PC-3 (cell line): ENCODE results near the gene DLG2. TPM values are rescaled to one million over a fixed set of nuclear protein-coding genes. Genes with fewer than 3 reads are reported as not detected.

ENCODE experiments used
- ATAC-seq: fragments of 200-7000 bp; cut with Tn5 transposase; 2 replicates; pipeline ENCODE4 v1.9.1; 2020; ENCODE audit warnings: mild to moderate bottlenecking, moderate library complexity
- BruUV-seq: library from RNA; stranded (reverse); fragments of 400-500 nt; replicated peaks from 2 replicates; lab custom pipeline; 2021; lab: Mats Ljungman, UMichigan
- CTCF ChIA-PET: fragments of 300-600 bp; sonication (Branson Sonifier 250); formaldehyde crosslinking; loops from one replicate; lab custom pipeline; 2022; ENCODE audit warnings: antibody characterized with exemption; lab: Charles Lee
- POLR2A ChIA-PET: fragments of 300-600 bp; sonication (Branson Sonifier 250); formaldehyde crosslinking; loops from one replicate; lab custom pipeline; 2022; ENCODE audit warnings: antibody characterized with exemption; ENCODE audit not compliant: unreplicated experiment; lab: Charles Lee
- DNase-seq: peaks from one replicate; pipeline ENCODE4 v3.0.0-alpha.2; 2015
- H2AFZ ChIP-seq: fragments of 300-600 bp; sonication (generic); 2 replicates; pipeline ENCODE4 v1.6.0; 2016; ENCODE audit warnings: antibody characterized with exemption, low read length
- H3F3A ChIP-seq: fragments of 300-600 bp; sonication (generic); one replicate; pipeline ENCODE4 v1.6.0; 2017; ENCODE audit warnings: antibody characterized with exemption, low read length, control low read depth, mild to moderate bottlenecking; ENCODE audit not compliant: unreplicated experiment
- H3K27ac ChIP-seq: fragments of 300-600 bp; sonication (generic); 2 replicates; pipeline ENCODE4 v1.5.1; 2016; ENCODE audit warnings: mild to moderate bottlenecking, low read length
- H3K27me3 ChIP-seq: fragments of 300-600 bp; sonication (generic); 2 replicates; pipeline ENCODE4 v1.6.1; 2016; ENCODE audit warnings: low read length, mixed read lengths
- H3K36me3 ChIP-seq: fragments of 300-600 bp; sonication (generic); 2 replicates; pipeline ENCODE4 v1.6.1; 2016; ENCODE audit warnings: low read depth, mixed run types, low read length, mixed read lengths
- H3K4me1 ChIP-seq: fragments of 300-600 bp; sonication (generic); 2 replicates; pipeline ENCODE4 v1.5.1; 2016; ENCODE audit warnings: low read length; ENCODE audit not compliant: insufficient read depth
- H3K4me2 ChIP-seq: fragments of 300-600 bp; sonication (generic); 2 replicates; pipeline ENCODE4 v1.6.0; 2016; ENCODE audit warnings: low read length
- H3K4me3 ChIP-seq: fragments of 300-600 bp; sonication (generic); 2 replicates; pipeline ENCODE4 v1.5.1; 2016; ENCODE audit warnings: mild to moderate bottlenecking, low read length, mixed read lengths
- H3K79me2 ChIP-seq: fragments of 300-600 bp; sonication (generic); 2 replicates; pipeline ENCODE4 v1.6.1; 2017; ENCODE audit warnings: low read length, mixed read lengths
- H3K9ac ChIP-seq: fragments of 300-600 bp; sonication (generic); 2 replicates; pipeline ENCODE4 v1.6.0; 2016; ENCODE audit warnings: mild to moderate bottlenecking, low read length
- H3K9me2 ChIP-seq: fragments of 300-600 bp; sonication (generic); replicated peaks from 2 replicates; pipeline ENCODE4 v1.6.1; 2016; ENCODE audit warnings: mixed run types, low read length, mixed read lengths
- H3K9me3 ChIP-seq: fragments of 300-600 bp; sonication (generic); 2 replicates; pipeline ENCODE4 v1.6.1; 2016; ENCODE audit warnings: low read length, mixed read lengths
- H4K20me1 ChIP-seq: fragments of 300-600 bp; sonication (generic); 2 replicates; pipeline ENCODE4 v1.6.1; 2016; ENCODE audit warnings: low read length, mixed read lengths
- CTCF ChIP-seq: fragments of 300-600 bp; sonication (generic); conservative IDR thresholded peaks from 2 replicates; pipeline ENCODE4 v1.5.1; 2017; ENCODE audit warnings: antibody characterized with exemption, low read depth, mild to moderate bottlenecking, low read length
- EZH2 ChIP-seq: fragments of 300-600 bp; sonication (generic); IDR thresholded peaks from one replicate; pipeline ENCODE4 v1.6.1; 2017; ENCODE audit warnings: antibody characterized with exemption, mild to moderate bottlenecking, low read length; ENCODE audit not compliant: unreplicated experiment
- EZH2phosphoT487 ChIP-seq: fragments of 300-600 bp; sonication (generic); IDR thresholded peaks from 2 replicates; pipeline ENCODE4 v1.6.1; 2018; ENCODE audit warnings: mild to moderate bottlenecking, antibody characterized with exemption, low read length, borderline replicate concordance
- intact Hi-C: fragments of 100-400 bp; cut with micrococcal nuclease; formaldehyde crosslinking; loops from 2 replicates; pipeline ENCODE4 v1.9.0; 2023
- total RNA-seq: library from RNA; depleted of rRNA; stranded (reverse); fragments of >200 nt; gene quantifications from 2 replicates; pipeline ENCODE4 v1.2.3, GENCODE V29; 2014

Gene DLG2
- total RNA-seq, 1 experiment from 2014 or later: 0.58 TPM

GRCh38 chr11:84558085-84558905 lies 1068.8 kb downstream of the DLG2 start:
- no peak overlapping the region for H3K4me3 ChIP-seq
- H3K4me2 ChIP-seq: no peak overlapping the region
- intact Hi-C loops: loop anchor here (1.0 to 10.0 kb wide), 3 partner anchors 156 to 1033 kb away; no protein-coding TSS in a partner anchor
- H3K9me2 ChIP-seq: no peaks in the 10 kb centered on the region
- ATAC-seq: peak; percentile 88
- ChIA-PET CTCF (interaction anchor here (0.9 to 1.0 kb wide), 2 partner anchors 34 to 1032 kb away, joined by 4 to 5 read pairs; no protein-coding TSS in a partner anchor), POLR2A (no interaction called here)
- no peak overlapping the region for H2AFZ ChIP-seq
- H3K9me3 ChIP-seq: no peaks in the 10 kb centered on the region
- DNase-seq: peak; percentile 71
- no TSS peak for BruUV-seq
- no peak overlapping the region for H3K27ac ChIP-seq
- no peaks in the 10 kb centered on the region for H3K4me1 ChIP-seq
- no peaks in the 10 kb centered on the region for H4K20me1 ChIP-seq
- TF ChIP-seq EZH2phosphoT487: no peak
- peak; percentile 87 for TF ChIP-seq CTCF
- TF ChIP-seq EZH2: no peak
- H3F3A ChIP-seq: no peaks in the 10 kb centered on the region
- H3K36me3 ChIP-seq: no peaks in the 10 kb centered on the region
- H3K9ac ChIP-seq: no peak overlapping the region
- H3K79me2 ChIP-seq: no peaks in the 10 kb centered on the region
- H3K27me3 ChIP-seq: peaks cover 9% of the 10 kb centered on the region; the same call in 1 of the 2 replicates

- no peaks in the 10 kb centered on the region for H3K36me3 ChIP-seq
- H3K9ac ChIP-seq: no peak overlapping the region
- TF ChIP-seq EZH2phosphoT487 (no peak), EZH2 (no peak), CTCF (no peak)
- no peaks in the 10 kb centered on the region for H3K9me2 ChIP-seq
- ATAC-seq (no peak), DNase-seq (no peak)
- ChIA-PET POLR2A (no interaction called here), CTCF (no interaction called here)
- H3K4me3 ChIP-seq: no peak overlapping the region
- H4K20me1 ChIP-seq: no peaks in the 10 kb centered on the region
- H3K79me2 ChIP-seq: no peaks in the 10 kb centered on the region
- intact Hi-C loops: loop anchor here (10.0 kb wide), 1 partner anchor 222 kb away; no protein-coding TSS in a partner anchor
- no peak overlapping the region for H3K27ac ChIP-seq
- H3K4me2 ChIP-seq: no peak overlapping the region
- H3K27me3 ChIP-seq: peaks cover 9% of the 10 kb centered on the region; the same call in 1 of the 2 replicates
- H3K9me3 ChIP-seq: no peaks in the 10 kb centered on the region
- no peaks in the 10 kb centered on the region for H3K4me1 ChIP-seq
- no peak overlapping the region for H2AFZ ChIP-seq
- BruUV-seq: no TSS peak
- no peaks in the 10 kb centered on the region for H3F3A ChIP-seq
Measured at GRCh38 chr11:84552791-84553190, 1074.4 kb downstream of the DLG2 start.

GRCh38 chr11:84549217-84549616 lies 1077.9 kb downstream of the DLG2 start:
- intact Hi-C loops: no loop called here
- ATAC-seq (no peak), DNase-seq (no peak)
- no peak overlapping the region for H3K4me2 ChIP-seq
- no peaks in the 10 kb centered on the region for H3K9me3 ChIP-seq
- no peaks in the 10 kb centered on the region for H3K79me2 ChIP-seq
- H3K4me3 ChIP-seq: no peak overlapping the region
- BruUV-seq: no TSS peak
- H3K27ac ChIP-seq: no peak overlapping the region
- H3K9ac ChIP-seq: no peak overlapping the region
- H2AFZ ChIP-seq: no peak overlapping the region
- no peaks in the 10 kb centered on the region for H3K9me2 ChIP-seq
- TF ChIP-seq EZH2 (no peak), CTCF (no peak), EZH2phosphoT487 (no peak)
- no peaks in the 10 kb centered on the region for H4K20me1 ChIP-seq
- peaks cover 9% of the 10 kb centered on the region; the same call in 1 of the 2 replicates for H3K27me3 ChIP-seq
- no peaks in the 10 kb centered on the region for H3F3A ChIP-seq
- ChIA-PET POLR2A (no interaction called here), CTCF (no interaction called here)
- H3K4me1 ChIP-seq: no peaks in the 10 kb centered on the region
- no peaks in the 10 kb centered on the region for H3K36me3 ChIP-seq
